Activated naive CD4-positive, alpha-beta T cell treated with anti-CD3 and anti-CD28 coated beads, Interleukin-2, amount 50 U/mL, for 16 hours (primary cell): Measurements from ENCODE around the gene WDR90.

Source experiments
- DNase-seq: peaks from one replicate; pipeline ENCODE4 v3.0.0-alpha.2; 2020

Gene WDR90

DNA sequence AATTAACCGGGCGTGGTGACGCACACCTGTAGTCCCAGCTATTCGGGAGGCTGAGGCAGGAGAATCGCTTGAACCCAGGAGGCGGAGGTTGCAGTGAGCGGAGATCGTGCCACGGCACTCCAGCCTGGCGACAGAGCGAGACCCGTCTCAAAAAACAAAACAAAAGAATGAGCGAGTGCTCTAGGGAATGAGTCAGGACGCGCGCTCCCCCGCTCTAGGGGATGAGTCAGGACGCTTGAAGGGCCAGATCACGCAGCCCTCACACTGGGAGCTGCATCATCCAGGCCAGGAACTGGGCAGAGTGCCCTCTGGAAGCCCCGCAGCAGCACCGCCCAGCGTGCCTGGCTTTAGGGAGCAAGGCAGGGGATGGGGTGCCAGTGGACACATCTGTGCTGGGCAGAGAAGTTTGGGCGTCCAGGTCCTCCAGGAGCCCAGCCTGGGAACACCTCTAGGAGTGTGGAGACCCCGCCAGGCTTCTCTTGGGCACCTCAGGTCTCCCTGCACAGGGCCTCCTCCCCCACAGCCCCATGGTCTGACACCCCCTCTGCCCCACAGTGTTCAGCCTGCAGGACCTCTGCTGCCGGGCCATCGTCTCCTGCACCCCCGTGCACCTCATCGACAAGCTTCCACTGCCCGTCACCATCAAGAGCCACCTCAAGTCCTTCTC, 22.2 kb upstream of the WDR90 start:
- DNase-seq: no peak

DNA sequence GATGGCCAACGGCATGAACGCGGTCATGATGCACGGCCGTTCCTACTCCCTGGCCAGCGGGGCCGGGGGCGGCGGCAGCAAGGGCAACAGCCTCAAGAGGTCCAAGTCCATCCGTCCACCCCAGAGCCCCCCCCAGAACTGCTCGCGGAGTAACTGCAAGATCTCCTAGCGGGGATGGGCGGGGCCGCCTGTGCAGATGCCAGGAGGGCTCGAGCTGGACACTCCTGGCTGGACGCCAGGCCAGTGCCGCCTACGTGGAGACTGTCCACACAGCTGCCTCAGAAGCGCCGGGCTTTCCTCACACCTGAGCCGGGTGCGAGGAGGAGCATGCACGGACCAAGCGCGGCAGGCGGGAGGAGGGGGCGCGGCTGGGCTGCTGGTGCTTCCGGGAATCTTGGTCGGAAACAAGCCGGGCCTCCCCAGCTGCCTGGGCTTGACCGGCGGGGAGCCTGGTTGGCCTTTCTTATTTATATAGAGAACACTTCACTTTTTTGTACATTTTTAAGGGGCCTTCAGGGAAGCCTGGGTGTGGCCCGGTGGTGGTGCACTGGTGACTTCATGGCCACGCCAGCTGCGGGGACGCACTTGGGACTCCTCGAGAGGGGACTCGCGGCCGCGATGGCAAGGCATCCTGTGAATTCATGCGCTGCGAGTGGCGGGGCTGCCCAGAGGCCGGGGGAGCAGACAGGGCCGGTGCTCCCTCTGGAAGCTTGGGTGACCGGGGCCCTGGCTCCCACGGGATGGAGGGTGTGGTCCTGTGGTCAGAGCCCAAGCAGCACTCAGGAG, 21.5 kb upstream of the WDR90 start:
- DNase-seq: no peak

DNA sequence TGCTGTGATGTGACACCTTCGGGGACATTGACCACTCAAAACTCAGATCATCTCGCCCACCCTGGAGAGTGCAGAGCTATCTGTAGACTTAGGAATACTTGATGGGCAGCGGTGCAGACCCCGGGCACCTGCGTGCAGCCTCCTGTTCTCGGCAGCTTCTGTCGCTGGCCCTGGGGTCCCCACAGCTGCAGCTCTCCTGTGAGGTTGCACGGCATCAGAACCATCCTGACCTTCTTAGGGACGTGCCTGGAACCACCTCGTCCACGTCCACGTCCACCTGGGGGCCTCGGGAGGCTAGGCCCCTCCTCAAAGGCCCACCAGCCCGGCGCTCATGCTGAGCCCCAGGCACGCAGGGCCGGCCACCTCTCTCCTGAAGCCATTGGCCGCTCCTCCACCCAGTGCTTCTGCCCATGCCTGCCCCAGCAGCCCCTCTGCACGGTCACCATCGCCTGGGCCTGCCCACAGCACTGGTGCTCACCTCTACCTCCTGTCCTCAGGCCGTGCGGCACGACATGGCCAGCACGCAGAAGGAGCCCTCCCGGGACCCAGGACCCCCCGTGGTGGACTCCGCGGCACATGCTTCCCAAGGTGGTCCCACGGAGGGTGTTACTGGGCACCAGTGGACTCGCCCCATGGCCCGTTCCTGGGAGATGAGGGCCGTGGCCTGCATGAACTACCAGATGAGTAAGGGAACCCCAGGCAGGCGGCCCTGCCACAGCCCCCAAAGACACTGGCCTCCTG, 20.7 kb upstream of the WDR90 start:
- no peak for DNase-seq

DNA sequence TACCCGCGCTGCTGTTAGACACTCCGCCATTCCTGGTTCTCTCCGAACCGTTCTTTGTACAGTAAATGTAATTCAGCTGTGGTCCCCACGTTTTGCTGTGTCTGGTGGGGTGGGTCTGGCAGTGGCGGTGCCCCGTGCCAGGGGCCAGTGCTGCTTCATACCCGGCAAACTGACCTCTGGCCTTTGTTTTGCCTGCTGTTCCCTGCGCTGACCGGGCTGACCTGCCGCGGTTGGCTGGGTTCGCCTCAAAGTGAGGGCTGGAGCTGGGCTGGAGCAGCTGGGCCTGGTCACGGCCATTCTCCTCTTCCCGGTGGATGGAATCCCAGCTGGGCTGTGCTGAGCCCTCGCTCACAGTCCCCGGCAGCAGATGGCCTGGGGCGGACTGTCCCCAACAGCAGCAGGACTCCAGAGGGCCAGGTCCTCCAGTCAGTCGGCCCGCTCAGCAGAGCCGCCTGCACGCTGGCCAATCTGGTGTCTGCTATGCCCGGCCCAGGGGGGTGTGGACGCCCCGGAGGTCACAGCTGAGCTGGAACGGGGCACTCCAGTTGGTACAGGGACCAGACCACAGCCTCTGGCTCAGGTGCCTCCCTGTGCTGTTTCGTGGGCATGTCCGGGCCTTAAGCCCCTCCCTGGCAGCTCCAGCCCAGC, 19.9 kb upstream of the WDR90 start:
- no peak for DNase-seq

DNA sequence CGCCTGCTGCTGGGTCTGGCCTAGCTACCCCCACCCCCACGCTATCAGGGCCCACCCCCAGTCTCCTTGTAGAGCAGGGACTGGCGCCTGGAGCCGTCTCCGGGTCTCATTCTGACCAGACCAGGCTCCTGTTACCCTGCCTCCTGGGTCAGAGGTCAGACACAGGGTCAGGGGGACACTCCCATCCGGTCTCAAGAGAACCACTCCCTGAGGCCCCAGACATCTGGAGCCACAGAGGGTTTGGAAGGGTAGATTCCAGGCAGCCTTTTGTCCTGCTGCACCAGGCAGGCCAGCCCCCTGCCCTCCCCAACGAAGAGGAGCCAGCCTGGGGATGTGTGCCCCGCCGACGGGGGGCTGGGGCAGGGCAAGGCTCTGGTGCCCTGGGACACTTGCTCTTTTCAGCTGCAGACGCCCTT, 19.3 kb upstream of the WDR90 start:
- no peak for DNase-seq

DNA sequence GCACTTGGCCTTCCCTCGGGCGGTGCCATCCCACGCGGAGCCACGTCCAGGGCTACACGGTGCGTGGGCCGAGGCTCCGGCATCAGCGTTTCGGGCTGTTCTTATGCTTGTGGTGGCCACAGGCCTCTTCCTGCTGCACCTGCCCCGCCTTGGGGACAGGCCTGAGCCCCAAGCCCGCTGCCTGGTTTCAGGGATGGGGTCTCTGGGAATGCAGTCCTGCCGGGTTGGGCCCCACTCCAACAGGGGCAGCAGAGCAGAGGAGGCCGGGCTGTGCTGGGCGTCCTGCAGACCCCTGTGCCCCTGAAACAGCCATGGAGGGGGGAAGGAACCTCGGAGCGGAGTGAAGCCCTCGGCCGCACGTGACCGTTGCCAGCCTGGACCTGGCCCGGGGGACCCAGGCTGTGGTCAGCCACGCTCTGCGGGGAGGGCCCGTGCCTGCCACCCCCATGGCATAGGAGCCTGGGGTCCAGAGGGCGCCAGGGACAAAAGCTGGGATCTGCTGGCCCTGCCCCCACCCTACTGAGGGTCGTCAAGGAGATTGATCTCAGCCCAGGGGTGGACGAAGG, 18.8 kb upstream of the WDR90 start:
- DNase-seq: no peak

DNA sequence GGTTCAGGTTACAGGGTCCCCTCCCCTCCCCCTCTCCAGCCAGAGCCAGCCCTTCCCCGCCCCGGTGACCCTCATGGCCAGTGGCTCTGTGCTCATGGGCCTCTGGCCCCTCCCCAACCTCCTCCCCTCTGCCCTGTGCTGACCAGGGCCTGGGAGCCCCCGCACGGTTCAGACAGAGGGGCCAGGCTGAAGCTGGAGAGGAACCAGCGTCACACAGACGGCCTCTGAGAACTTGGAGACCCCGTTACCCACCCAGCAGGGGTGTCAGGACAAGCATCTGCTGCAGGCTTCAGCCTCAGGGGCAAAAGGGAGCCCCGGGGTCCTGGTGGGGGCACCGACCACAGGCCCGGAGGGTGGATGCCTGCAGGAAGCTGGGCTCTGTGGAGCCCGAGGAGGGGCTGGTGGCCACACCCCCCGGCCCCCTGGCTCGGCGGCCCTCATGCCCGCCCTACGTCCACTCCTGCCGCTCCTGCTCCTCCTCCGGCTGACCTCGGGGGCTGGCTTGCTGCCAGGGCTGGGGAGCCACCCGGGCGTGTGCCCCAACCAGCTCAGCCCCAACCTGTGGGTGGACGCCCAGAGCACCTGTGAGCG, 18.3 kb upstream of the WDR90 start, which contains the start of gene WFIKKN1:
Gene WFIKKN1 (plus strand): TSS at position 171 of the 591 bp plus-strand sequence. CDS start 269 bp downstream, at position 440.
- DNase-seq: no peak

DNA sequence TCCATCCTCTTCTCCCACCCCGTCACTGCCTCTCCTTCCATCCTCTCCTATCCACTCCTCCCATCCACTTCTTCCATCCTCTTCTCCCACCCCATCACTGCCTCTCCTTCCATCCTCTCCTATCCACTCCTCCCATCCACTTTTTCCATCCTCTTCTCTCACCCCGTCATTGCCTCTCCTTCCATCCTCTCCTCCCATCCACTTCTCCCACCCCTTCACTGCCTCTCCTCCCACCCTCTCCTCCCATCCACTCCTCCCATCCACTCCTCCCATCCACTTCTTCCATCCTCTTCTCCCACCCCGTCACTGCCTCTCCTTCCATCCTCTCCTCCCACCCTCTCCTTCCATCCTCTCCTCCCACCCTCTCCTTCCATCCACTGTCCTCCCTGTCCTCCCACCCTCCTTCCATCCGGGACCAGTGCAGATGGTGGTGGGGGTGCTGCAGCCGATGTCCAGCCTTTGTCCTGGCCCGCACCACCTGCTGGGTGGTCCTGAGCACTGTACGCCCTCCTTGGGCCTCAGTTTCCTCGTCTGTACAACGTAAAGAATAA, 17.3 kb upstream of the WDR90 start:
- DNase-seq: no peak

DNA sequence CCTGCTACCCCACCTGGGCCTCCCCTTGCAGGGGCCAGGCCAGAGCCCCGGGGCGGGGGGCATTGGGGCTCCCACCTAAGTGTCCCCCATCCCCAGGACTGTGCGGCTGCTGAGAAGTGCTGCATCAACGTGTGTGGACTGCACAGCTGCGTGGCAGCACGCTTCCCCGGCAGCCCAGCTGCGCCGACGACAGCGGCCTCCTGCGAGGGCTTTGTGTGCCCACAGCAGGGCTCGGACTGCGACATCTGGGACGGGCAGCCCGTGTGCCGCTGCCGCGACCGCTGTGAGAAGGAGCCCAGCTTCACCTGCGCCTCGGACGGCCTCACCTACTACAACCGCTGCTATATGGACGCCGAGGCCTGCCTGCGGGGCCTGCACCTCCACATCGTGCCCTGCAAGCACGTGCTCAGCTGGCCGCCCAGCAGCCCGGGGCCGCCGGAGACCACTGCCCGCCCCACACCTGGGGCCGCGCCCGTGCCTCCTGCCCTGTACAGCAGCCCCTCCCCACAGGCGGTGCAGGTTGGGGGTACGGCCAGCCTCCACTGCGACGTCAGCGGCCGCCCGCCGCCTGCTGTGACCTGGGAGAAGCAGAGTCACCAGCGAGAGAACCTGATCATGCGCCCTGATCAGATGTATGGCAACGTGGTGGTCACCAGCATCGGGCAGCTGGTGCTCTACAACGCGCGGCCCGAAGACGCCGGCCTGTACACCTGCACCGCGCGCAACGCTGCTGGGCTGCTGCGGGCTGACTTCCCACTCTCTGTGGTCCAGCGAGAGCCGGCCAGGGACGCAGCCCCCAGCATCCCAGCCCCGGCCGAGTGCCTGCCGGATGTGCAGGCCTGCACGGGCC, 16.5 kb upstream of the WDR90 start:
- DNase-seq: no peak

DNA sequence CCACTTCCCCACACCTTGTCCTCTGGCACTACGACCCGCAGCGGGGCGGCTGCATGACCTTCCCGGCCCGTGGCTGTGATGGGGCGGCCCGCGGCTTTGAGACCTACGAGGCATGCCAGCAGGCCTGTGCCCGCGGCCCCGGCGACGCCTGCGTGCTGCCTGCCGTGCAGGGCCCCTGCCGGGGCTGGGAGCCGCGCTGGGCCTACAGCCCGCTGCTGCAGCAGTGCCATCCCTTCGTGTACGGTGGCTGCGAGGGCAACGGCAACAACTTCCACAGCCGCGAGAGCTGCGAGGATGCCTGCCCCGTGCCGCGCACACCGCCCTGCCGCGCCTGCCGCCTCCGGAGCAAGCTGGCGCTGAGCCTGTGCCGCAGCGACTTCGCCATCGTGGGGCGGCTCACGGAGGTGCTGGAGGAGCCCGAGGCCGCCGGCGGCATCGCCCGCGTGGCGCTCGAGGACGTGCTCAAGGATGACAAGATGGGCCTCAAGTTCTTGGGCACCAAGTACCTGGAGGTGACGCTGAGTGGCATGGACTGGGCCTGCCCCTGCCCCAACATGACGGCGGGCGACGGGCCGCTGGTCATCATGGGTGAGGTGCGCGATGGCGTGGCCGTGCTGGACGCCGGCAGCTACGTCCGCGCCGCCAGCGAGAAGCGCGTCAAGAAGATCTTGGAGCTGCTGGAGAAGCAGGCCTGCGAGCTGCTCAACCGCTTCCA, 15.7 kb upstream of the WDR90 start:
- no peak for DNase-seq

DNA sequence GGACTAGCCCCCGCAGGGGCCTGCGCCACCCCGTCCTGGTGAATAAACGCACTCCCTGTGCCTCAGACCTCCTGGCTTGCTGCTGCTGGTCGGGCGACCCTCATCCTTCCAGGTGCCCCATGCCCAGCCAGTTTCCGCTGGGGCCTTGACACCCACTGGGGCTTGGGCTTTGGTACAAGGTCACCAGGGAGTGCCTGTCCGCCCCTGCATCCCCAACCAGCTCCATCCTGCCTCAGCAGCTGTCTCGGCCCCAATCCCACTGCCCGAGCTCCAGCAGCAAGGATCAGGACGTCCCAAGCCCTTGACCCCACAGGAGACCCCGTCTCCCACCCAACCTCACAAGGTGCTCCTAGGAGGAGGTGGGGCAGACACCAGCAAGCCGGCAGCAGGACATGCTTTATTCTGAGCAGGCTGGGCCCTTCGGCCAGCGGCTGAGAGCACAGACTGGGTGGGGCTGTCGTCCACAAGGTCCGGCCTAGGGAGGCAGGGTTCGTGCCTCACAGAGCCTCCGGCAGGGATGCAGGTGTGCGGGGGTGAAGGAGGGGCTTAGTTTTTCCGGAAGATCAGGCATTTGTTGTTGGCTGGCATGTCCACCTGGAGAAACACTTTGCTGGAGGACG, 15.0 kb upstream of the WDR90 start:
- no peak for DNase-seq

DNA sequence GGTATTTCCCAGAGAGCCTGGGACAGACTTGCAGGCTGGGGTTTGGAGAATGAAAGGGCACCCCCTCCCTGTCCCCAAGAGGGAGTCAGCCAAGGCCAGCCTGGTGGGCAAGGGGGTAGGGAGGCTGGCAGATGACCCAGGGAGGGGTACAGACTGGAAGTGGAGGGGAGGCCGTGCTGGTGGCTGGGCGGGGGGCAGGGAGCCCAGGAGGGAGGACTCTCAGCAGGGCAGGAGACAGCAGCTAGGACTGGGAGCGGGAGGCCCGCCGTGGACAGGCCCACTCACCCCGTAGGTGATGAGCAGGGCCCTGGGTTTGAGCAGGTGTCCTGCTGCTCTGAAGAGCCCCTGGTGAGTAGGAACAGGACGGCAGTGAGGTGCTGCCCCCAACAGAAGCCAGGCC, 14.2 kb upstream of the WDR90 start:
- no peak for DNase-seq

DNA sequence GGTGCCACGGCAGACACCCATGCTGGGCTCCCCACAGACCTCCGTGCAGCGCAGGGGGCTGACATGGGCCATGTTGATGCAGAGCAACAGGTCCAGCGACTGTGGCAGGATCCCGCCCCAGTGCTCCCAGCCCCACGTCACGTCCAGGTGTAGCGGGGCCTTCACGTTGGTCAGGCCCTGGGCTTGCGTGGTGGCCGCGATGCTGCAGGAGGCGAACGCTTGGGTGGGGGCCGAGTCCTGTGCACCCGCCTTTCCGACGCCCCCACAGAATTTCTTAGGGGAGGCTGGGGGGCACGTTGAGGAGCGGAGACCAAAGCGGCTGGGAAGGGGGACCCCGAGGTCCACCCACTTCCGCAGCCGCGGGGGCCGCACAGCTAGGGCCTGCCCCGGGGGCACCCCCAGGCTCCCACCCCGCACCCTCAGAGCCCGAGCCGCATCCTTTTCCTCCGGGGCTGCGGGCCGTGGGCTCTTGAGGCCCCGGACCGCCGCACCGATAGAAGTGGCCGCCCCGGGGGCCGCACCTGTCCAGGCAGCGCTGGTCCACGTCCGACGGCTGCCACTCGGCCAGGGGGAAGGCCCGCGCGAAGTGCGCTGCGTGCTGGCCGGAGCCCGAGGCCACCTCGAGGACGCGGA, 13.5 kb upstream of the WDR90 start:
- no peak for DNase-seq

DNA sequence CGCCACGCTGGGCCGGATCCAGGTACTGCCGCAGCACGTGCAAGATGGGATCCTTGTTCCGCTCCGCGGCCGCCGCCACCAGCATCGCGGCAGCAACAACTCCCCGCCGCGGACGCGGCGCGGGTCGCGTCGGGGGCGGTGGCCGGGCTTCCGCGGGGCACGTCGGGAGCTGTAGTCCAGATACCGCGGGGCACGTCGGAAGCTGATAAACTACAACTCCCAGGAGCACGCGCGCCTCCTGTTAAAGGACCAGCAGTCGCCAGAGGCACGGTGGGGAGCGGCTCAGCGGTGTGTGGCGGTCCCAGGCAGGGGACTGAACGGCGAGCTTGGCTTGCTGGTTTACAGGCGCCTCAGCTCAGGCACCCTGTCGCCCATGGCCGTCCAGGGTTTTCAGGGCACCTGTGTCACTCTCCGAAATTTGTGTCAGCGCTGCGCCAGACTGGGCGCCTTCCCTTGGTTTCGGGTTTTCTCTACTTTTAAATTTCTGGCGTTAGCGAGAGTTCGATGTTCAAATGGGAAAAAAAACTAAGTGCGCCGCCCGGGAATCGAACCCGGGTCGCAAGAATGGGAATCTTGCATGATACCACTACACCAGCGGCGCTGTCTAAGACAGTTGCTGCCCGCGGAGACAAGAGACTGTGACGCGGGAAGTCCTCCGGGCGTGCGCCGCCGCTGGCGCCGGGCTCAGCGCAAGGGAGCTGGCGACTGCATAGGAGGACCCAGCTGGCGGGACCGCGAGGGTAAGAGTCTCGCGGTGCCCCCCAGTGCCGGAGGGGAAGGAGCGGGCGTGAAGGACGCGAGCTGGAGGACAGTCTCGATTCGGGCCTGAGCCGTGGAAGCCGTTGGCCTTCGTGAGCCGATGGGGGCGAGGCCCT, 12.7 kb upstream of the WDR90 start, which contains the start of gene METTL26:
Gene METTL26 (minus strand): TSS at position 100 of the 875 bp plus-strand sequence. CDS start 15 bp downstream, at position 85.
- DNase-seq: peak; percentile 93

DNA sequence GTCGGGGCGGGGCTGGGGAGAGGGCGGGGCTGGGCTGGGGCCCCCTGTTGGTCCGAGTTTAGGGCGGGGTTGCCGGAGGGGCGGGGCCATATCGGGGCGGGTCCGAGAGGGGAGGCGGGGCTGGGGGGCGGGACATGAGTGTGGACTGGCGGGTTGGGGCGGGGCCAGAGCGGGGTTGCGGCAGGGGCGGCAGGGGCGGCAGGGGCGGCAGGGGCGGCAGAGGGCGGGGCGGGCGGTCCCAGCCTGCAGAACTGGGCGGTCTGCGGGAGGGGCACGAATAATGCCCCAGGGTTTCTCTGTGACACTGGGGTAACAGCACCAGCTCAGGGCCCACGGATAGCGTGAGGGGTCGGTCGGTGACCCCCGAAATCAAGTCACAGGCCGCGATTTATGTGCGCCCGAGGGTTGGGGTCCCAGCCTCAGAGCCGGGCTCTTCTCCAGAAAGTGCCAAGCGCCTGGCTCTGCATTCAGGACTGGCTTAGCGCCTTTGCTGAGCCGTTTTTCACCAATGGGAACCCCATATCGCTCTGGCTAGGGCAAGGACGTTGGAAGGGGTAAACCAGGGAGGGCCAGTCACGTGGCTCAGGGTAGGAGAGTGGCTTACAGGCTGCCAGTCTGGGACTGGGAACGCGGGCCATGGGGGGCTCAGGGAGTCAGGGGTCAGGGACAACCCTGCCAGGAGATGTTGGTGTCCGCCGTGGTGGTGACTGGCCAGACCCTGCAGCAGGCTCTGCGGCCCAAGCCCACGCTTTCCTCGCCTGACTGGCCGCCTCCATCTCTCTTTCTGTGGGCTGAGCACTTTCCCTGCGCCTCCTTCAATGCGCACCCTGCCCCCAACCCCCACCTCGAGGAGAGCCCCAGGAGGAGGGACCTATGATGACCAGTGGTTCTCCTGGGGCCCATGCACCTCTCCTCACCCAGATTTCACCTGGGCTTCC, 11.8 kb upstream of the WDR90 start:
- DNase-seq: peak; percentile 83

DNA sequence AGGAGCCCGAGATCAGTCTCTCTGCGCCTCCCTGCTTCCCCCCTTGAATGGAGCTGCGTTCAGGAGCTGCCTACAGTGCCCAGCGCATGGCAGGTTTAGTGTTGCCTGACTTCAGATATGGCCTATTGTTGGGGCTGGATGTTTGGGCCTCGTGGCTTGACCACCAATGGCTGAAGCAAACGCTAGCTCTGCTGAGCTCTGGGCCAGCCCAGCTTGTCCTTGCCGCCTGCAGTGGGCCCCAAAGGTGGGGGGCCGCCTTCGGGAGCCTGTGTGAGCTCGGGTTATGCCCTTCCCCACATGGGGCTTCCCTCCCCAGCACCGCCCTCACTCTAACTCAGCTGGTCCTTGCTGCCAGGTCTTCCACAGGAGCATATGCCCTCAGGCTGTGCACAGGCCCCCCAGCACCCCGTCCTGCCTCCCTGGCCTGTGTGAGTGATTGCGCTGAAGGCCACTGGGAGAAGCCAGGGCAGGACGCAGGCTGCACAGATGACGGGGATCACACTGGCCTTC, 11.1 kb upstream of the WDR90 start:
- DNase-seq: no peak

DNA sequence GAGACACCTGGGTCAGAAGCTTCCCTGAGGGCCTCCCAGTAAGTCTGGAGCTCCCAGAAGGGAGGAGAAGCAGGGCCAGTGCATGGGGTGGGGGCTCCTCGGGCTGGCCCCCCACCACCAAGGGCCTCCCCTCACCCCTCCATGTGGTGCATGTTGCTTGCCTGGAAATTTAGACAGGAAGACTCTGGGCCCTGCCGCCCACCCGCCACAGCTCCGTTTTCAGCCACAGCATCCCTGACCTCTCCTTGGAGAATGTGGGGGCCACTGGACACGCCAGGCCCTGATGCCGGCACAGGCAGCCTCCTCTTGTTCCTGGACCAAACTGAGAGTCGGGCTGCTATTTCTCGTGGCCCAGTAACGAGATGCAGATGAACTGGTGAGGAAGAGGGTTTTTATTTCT, 10.3 kb upstream of the WDR90 start:
- no peak for DNase-seq
